ENCODE measurements around the gene TEDC2.

The TEDC2 gene

GRCh38 chr16:2425008-2425518 lies 34.8 kb upstream of the TEDC2 start:
- H3K36me3 ChIP-seq, result no peaks in the 10 kb centered on the region
- no peaks in the 10 kb centered on the region for H3K9me3 ChIP-seq (ENCODE audit: severe bottlenecking)
- H3K27ac ChIP-seq, result no peak overlapping the region
- no peak overlapping the region for H3K4me3 ChIP-seq (ENCODE audit: low read depth, low read length)
- H3K27me3 ChIP-seq (ENCODE audit: insufficient read depth, low read depth, severe bottlenecking), result no peaks in the 10 kb centered on the region
- no peak for DNase-seq
- TF ChIP-seq CTCF (IDR thresholded peaks at IDR 0.05; ENCODE audit: low read depth, low read length), result no peak

DNA sequence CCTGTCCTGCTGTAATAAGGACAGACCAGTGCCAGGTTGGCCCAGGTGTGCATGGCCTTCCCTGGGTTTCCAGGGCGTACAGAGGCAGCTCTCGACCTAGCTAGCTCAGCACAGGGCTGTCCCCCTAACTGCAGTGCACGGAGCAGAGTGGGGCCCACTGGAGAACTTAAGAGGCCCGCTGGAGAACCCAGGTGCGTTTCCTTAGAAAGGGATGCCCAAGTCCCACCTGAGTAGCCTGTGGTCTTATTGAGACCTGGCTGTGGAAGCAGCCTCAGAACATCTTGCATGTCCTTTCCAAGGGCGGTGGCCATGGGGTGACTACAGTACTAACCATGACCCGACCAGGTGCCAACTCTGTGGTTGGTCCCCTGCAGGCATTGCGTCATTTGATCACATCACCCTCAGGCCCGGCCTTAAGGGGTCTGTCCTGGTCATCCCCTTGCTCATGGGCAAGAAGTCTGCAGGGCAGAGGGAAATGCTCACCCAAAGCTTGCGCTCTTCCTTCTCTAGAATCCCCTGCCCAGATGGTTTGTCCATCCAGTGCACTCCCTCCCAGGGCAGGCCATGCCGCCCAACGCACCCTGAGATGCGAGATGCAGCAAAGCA lies 34.0 kb upstream of the TEDC2 start:
- Histone ChIP-seq H3K27ac (no peak overlapping the region), H3K4me3 (ENCODE audit: low read depth, low read length) (no peak overlapping the region)
- DNase-seq, result no peak

GRCh38 chr16:2426941-2427361 lies 33.0 kb upstream of the TEDC2 start:
- Histone ChIP-seq H3K27me3 (ENCODE audit: insufficient read depth, low read depth, severe bottlenecking) (no peaks in the 10 kb centered on the region), H3K36me3 (peaks cover 14% of the 10 kb centered on the region), H3K27ac (no peak overlapping the region), H3K9me3 (ENCODE audit: severe bottlenecking) (no peaks in the 10 kb centered on the region), H3K4me3 (ENCODE audit: low read depth, low read length) (no peak overlapping the region)
- no peak for TF ChIP-seq CTCF (IDR thresholded peaks at IDR 0.05; ENCODE audit: low read depth, low read length)
- DNase-seq, result no peak

More for the DNA sequence above, 34.0 kb upstream of the TEDC2 start:
- Histone ChIP-seq H3K9me3 (ENCODE audit: severe bottlenecking) (no peaks in the 10 kb centered on the region), H3K36me3 (peaks cover 5% of the 10 kb centered on the region), H3K27me3 (ENCODE audit: insufficient read depth, low read depth, severe bottlenecking) (no peaks in the 10 kb centered on the region)
- no peak for TF ChIP-seq CTCF (IDR thresholded peaks at IDR 0.05; ENCODE audit: low read depth, low read length)

GRCh38 chr16:2427526-2427925 lies 32.4 kb upstream of the TEDC2 start:
- H3K9me3 ChIP-seq (ENCODE audit: severe bottlenecking), result no peaks in the 10 kb centered on the region
- TF ChIP-seq CTCF (IDR thresholded peaks at IDR 0.05; ENCODE audit: low read depth, low read length), result no peak
- H3K36me3 ChIP-seq, result peaks cover 20% of the 10 kb centered on the region
- no peaks in the 10 kb centered on the region for H3K27me3 ChIP-seq (ENCODE audit: insufficient read depth, low read depth, severe bottlenecking)
- H3K4me3 ChIP-seq (ENCODE audit: low read depth, low read length), result no peak overlapping the region
- no peak for DNase-seq
- H3K27ac ChIP-seq, result 0 out of 2 replicates have a peak overlapping the region, but pooled peaks have one; percentile 99

DNA sequence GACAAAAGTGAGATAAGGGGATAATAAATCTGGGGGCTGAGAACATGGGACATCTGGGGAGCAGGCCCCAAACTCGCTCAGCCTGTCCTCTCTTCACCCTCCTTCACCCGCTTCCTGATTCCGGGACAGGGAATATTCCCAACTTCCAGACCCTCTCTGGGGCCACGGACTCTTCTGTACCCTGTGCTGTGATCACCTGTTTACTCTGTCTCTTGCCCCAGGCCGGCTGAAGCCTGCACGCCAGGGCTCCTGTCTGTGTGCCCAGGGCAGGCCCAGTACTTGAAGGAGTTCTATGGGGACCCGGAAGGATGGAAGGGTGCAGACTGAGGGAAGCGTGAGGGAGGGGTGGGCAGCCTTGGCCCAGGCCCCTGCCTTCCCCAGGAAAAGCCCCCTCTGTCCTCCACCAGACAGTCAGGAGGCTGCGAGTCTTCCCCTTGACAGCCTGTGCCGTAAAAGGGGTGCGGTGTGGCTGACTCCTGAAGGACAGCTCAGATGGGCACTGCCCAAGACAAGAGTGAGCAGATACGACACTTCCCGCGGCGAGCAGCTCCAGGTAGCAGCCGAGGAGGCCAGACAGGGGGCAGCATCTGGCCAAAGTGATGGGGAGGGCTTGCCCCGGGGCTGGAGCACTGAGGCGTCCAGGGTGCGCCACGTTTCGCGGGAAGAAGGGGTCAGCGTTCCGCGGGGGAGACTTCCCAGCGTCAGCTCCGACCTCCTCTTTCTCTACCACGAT lies 31.7 kb upstream of the TEDC2 start:
- Histone ChIP-seq H3K27ac (peak overlapping the region; percentile 99), H3K27me3 (ENCODE audit: insufficient read depth, low read depth, severe bottlenecking) (no peaks in the 10 kb centered on the region), H3K4me3 (ENCODE audit: low read depth, low read length) (peak overlapping the region; percentile 62), H3K9me3 (ENCODE audit: severe bottlenecking) (no peaks in the 10 kb centered on the region), H3K36me3 (peaks cover 27% of the 10 kb centered on the region)
- peak; percentile 75 for DNase-seq
- peak; percentile 58 for TF ChIP-seq CTCF (IDR thresholded peaks at IDR 0.05; ENCODE audit: low read depth, low read length)

Measured in WERI-Rb-1 (cell line).